ENCODE results near the gene ZNF488.

ZNF488 gene

GRCh38 chr10:47410271-47410670 is 26.2 kb upstream of the ZNF488 start:
- TF ChIP-seq, protein P1, sequence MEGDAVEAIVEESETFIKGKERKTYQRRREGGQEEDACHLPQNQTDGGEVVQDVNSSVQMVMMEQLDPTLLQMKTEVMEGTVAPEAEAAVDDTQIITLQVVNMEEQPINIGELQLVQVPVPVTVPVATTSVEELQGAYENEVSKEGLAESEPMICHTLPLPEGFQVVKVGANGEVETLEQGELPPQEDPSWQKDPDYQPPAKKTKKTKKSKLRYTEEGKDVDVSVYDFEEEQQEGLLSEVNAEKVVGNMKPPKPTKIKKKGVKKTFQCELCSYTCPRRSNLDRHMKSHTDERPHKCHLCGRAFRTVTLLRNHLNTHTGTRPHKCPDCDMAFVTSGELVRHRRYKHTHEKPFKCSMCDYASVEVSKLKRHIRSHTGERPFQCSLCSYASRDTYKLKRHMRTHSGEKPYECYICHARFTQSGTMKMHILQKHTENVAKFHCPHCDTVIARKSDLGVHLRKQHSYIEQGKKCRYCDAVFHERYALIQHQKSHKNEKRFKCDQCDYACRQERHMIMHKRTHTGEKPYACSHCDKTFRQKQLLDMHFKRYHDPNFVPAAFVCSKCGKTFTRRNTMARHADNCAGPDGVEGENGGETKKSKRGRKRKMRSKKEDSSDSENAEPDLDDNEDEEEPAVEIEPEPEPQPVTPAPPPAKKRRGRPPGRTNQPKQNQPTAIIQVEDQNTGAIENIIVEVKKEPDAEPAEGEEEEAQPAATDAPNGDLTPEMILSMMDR (IDR thresholded peaks at IDR 0.05; ENCODE audit: low read depth, low read length, missing control alignments), result no peak
- in situ Hi-C loops (cut with HindIII; ENCODE audit: low sequenced_read_pairs), result no loop called here
- DNase-seq (ENCODE audit: low read depth), result no peak
- no peak overlapping the region for H3K4me3 ChIP-seq (ENCODE audit: low read depth, low read length)

DNA sequence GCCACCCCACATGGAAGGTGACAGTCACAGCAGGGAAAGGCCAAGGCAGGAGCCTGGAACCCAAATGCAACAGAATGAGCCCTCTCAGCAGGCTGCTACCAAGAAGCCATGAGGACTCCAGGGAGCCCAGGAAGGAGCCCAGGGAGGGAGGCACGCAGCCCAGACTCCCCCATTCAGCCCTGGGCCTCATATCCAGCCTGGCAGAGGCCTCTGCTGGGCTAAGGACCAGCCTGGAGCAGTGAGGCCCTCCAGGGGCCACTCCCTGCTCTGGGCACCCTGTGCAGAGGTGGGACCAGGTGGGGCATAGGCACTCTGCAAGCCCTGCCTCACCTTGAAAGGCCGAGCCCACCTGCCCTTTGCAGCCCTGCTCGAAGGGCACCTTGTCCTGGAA is 25.8 kb upstream of the ZNF488 start:
- no peak for DNase-seq (ENCODE audit: low read depth)
- TF ChIP-seq, protein P1 (IDR thresholded peaks at IDR 0.05; ENCODE audit: low read depth, low read length, missing control alignments), result no peak

DNA sequence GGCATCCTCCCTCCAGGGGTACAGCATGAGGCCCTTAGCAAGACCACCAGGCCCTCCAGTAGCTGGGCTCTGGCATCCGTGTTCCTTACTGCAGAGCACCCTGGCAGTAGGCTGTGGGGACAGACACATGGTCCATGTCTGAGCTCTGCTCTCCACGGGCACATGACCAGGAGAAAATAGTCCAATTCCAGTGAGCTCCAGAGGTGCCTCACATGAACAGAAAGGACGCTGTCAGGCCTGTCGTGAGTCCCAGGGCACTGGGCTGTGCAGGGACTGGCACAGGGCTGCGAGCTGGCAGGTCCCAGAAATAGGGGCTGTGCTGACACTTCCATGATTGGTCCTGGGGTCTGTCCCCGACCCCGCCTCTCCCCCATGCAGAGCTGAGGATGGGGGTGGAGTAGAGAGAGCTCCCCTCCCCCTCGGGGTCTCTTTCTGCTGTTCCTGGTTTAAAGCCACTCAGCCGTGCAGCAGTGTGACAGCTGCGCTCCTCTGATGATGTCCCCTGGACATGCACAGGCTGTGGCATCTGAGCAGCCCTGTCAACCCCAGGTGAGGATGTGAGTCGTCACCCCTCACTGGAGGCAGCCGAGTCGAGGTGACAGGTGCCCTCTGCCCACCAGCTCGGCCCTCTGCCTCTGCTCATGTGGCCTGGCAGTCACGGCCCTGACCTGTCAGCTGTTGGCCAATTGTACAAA is 25.2 kb upstream of the ZNF488 start:
- DNase-seq (ENCODE audit: low read depth), result no peak
- no peak overlapping the region for H3K4me3 ChIP-seq (ENCODE audit: low read depth, low read length)
- TF ChIP-seq, protein P1 (IDR thresholded peaks at IDR 0.05; ENCODE audit: low read depth, low read length, missing control alignments), result no peak
- in situ Hi-C loops (cut with HindIII; ENCODE audit: low sequenced_read_pairs), result no loop called here

More for the DNA sequence above, 25.8 kb upstream of the ZNF488 start:
- in situ Hi-C loops (cut with HindIII; ENCODE audit: low sequenced_read_pairs), result no loop called here
- H3K4me3 ChIP-seq (ENCODE audit: low read depth, low read length), result no peak overlapping the region

- in situ Hi-C loops (cut with HindIII; ENCODE audit: low sequenced_read_pairs), result no loop called here
- H3K4me3 ChIP-seq (ENCODE audit: low read depth, low read length), result no peak overlapping the region
- TF ChIP-seq, protein P1 (IDR thresholded peaks at IDR 0.05; ENCODE audit: low read depth, low read length, missing control alignments), result no peak
- no peak for DNase-seq (ENCODE audit: low read depth)
These were observed 24.5 kb upstream of the ZNF488 start for GRCh38 chr10:47408606-47409005.

DNA sequence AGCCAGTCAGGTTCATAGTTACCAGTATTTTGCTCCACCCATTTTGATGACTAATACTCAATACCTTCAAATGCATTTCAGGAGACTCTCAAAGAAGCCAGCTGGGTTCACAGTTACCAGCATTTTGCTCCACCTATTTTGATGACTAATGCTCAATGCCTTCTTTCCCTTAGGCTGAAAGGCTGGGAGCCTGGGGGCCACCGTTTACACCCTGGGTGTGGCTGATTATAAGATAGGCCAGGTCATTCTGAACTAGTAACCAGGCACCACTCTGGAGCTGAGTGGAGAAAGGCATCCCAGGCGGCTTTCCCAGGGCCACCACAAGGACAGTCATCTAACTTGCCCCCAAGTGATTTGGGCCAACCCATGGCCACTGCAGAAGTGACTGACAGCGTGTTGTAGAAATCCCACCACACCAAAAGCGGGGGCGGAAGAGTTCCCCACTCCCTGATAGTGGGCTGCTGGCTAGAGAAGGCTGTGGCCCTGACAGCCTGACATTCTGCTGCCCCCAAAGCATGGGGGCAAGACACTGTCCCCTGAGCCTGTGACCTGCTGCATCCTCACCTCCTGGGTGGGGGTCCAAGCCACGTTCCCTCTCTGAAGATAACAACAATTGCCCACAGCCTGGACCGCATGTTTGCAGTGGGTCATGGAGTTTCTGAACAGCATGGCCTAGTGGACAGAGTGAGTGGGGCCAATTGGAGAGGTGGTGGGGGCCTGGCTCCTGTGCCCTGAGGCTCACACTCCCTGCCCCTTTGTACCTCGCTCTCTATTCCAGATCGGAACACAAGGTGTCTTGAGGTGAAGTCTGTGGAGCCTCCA is 23.0 kb upstream of the ZNF488 start:
- TF ChIP-seq, protein P1 (IDR thresholded peaks at IDR 0.05; ENCODE audit: low read depth, low read length, missing control alignments), result no peak

GRCh38 chr10:47406548-47406869 is 22.4 kb upstream of the ZNF488 start:
- TF ChIP-seq, protein P1 (IDR thresholded peaks at IDR 0.05; ENCODE audit: low read depth, low read length, missing control alignments), result no peak
- in situ Hi-C loops (cut with HindIII; ENCODE audit: low sequenced_read_pairs), result no loop called here
- no peak overlapping the region for H3K4me3 ChIP-seq (ENCODE audit: low read depth, low read length)
- DNase-seq (ENCODE audit: low read depth), result no peak

More for the DNA sequence above, 23.0 kb upstream of the ZNF488 start:
- peak; percentile 45 for DNase-seq (ENCODE audit: low read depth)
- H3K4me3 ChIP-seq (ENCODE audit: low read depth, low read length), result no peak overlapping the region
- in situ Hi-C loops (cut with HindIII; ENCODE audit: low sequenced_read_pairs), result no loop called here
